ENCODE data around the gene CD6. TPM values are rescaled to one million over a fixed set of nuclear protein-coding genes. Genes with fewer than 3 reads are reported as not detected.

Gene CD6
- total RNA-seq, 3 donors from 2014 or later, result 0.80 to 1.9 (median 0.98) TPM

GRCh38 chr11:60947700-60948099, 23.8 kb upstream of the CD6 start:
- Histone ChIP-seq H3K27ac (no peak overlapping the region), H3K27me3 (no peaks in the 10 kb centered on the region), H3K4me1 (peaks cover 0 to 3% of the 10 kb centered on the region in 2 donors), H3K36me3 (no peaks in the 10 kb centered on the region), H3K9me3 (no peaks in the 10 kb centered on the region), H3K4me3 (no peak overlapping the region)
- DNase-seq (ENCODE audit: low spot score in 2 of 2), result no peak
- TF ChIP-seq POLR2AphosphoS5 (IDR thresholded peaks at IDR 0.05), result no peak
- no peak for TF ChIP-seq CTCF (IDR thresholded peaks at IDR 0.05)
- no peak for TF ChIP-seq POLR2A (IDR thresholded peaks at IDR 0.05)
- intact Hi-C loops (cut with DNase I; ENCODE audit: low total_unique reads), result no loop called here

GRCh38 chr11:60948250-60948649, 23.2 kb upstream of the CD6 start:
- Histone ChIP-seq H3K4me3 (no peak overlapping the region), H3K4me1 (peaks cover 0 to 4% of the 10 kb centered on the region in 2 donors), H3K27ac (no peak overlapping the region), H3K9me3 (no peaks in the 10 kb centered on the region), H3K36me3 (no peaks in the 10 kb centered on the region), H3K27me3 (no peaks in the 10 kb centered on the region)
- intact Hi-C loops (cut with DNase I; ENCODE audit: low total_unique reads), result no loop called here
- no peak for DNase-seq (ENCODE audit: low spot score in 2 of 2)
- TF ChIP-seq CTCF (IDR thresholded peaks at IDR 0.05) (no peak), POLR2AphosphoS5 (IDR thresholded peaks at IDR 0.05) (no peak), POLR2A (IDR thresholded peaks at IDR 0.05) (no peak)

GRCh38 chr11:60950024-60950423, 21.5 kb upstream of the CD6 start:
- H3K4me3 ChIP-seq, result peak overlapping the region in 2 of 3 donors; percentile 41 to 55
- DNase-seq (ENCODE audit: low spot score in 2 of 2), result no peak
- H3K36me3 ChIP-seq, result no peaks in the 10 kb centered on the region
- peaks cover 0 to 4% of the 10 kb centered on the region in 2 donors for H3K4me1 ChIP-seq
- TF ChIP-seq POLR2AphosphoS5 (IDR thresholded peaks at IDR 0.05) (no peak), POLR2A (IDR thresholded peaks at IDR 0.05) (no peak), CTCF (IDR thresholded peaks at IDR 0.05) (no peak)
- no peaks in the 10 kb centered on the region for H3K9me3 ChIP-seq
- no peak overlapping the region for H3K27ac ChIP-seq
- no peaks in the 10 kb centered on the region for H3K27me3 ChIP-seq
- intact Hi-C loops (cut with DNase I; ENCODE audit: low total_unique reads), result no loop called here

- Histone ChIP-seq H3K4me3 (peak overlapping the region; percentile 41 to 72 (median 55)), H3K4me1 (peaks cover 0 to 4% of the 10 kb centered on the region in 2 donors), H3K27me3 (no peaks in the 10 kb centered on the region), H3K36me3 (no peaks in the 10 kb centered on the region), H3K9me3 (no peaks in the 10 kb centered on the region), H3K27ac (peak overlapping the region in 1 of 2 donors; percentile 80)
- no peak for DNase-seq (ENCODE audit: low spot score in 2 of 2)
- TF ChIP-seq POLR2A (IDR thresholded peaks at IDR 0.05), result no peak
- no peak for TF ChIP-seq POLR2AphosphoS5 (IDR thresholded peaks at IDR 0.05)
- TF ChIP-seq CTCF (IDR thresholded peaks at IDR 0.05), result no peak
- intact Hi-C loops (cut with DNase I; ENCODE audit: low total_unique reads), result no loop called here
Observed at GRCh38 chr11:60950933-60951605, 20.4 kb upstream of the CD6 start.

GRCh38 chr11:60951606-60951903, 19.9 kb upstream of the CD6 start:
- H3K4me3 ChIP-seq, result peak overlapping the region; percentile 41 to 72 (median 55)
- H3K27ac ChIP-seq, result peak overlapping the region; percentile 67 to 80
- no peaks in the 10 kb centered on the region for H3K27me3 ChIP-seq
- H3K9me3 ChIP-seq, result no peaks in the 10 kb centered on the region
- TF ChIP-seq POLR2AphosphoS5 (IDR thresholded peaks at IDR 0.05), result no peak
- TF ChIP-seq CTCF (IDR thresholded peaks at IDR 0.05), result no peak
- no peak for TF ChIP-seq POLR2A (IDR thresholded peaks at IDR 0.05)
- no peak for DNase-seq (ENCODE audit: low spot score in 2 of 2)
- H3K4me1 ChIP-seq, result peaks cover 0 to 4% of the 10 kb centered on the region in 2 donors
- H3K36me3 ChIP-seq, result no peaks in the 10 kb centered on the region
- intact Hi-C loops (cut with DNase I; ENCODE audit: low total_unique reads), result no loop called here

Measured in breast epithelium (tissue), 4 donors.